Heart right ventricle (tissue), 16 donors: ENCODE measurements around the gene MYO1C. TPM values are rescaled to one million over a fixed set of nuclear protein-coding genes. Genes with fewer than 3 reads are reported as not detected.
A peak's percentile ranks its signal among the peaks of the same experiment; 100 is the strongest.

ENCODE experiments used
- ATAC-seq, 8 donors: fragments of 200-7000 bp; cut with Tn5 transposase; one replicate each; pipeline ENCODE4 v1.9.1; 2020; ENCODE audit warnings: mild to moderate bottlenecking in 8 of 8, moderate library complexity in 8 of 8, moderate number of reproducible peaks in 1 of 8
- DNase-seq, 2 donors: peaks; one replicate each; pipeline ENCODE4 v3.0.0-alpha.2; 2020
- H3K27ac ChIP-seq, 10 donors: fragments of 200-600 bp; sonication (generic) in 2 of 10; one replicate each; pipeline versions ENCODE4 v1.5.0 to v1.8.0; 2020 to 2022; ENCODE audit warnings: mild to moderate bottlenecking in 3 of 10
- H3K27me3 ChIP-seq, 7 donors: fragments of 200-600 bp; one replicate each; pipeline ENCODE4 v1.8.0; 2021 to 2022; ENCODE audit warnings: mild to moderate bottlenecking in 2 of 7
- H3K36me3 ChIP-seq, 9 donors: fragments of 200-600 bp; sonication (generic) in 1 of 9; one replicate each; pipeline versions ENCODE4 v1.5.0 to v1.8.0; 2020 to 2022; ENCODE audit warnings: mild to moderate bottlenecking in 2 of 9
- H3K4me1 ChIP-seq, 9 donors: fragments of 200-600 bp; sonication (generic) in 1 of 9; one replicate each; pipeline versions ENCODE4 v1.5.0 to v1.8.0; 2020 to 2022; ENCODE audit warnings: mild to moderate bottlenecking in 4 of 9
- H3K4me3 ChIP-seq, 10 donors: fragments of 200-600 bp; sonication (generic) in 2 of 10; one replicate each; pipeline versions ENCODE4 v1.5.0 to v1.8.0; 2020 to 2022; ENCODE audit warnings: mild to moderate bottlenecking in 7 of 10, moderate library complexity in 2 of 10
- H3K9me3 ChIP-seq, 11 donors: fragments of 200-600 bp in 10 of 11; sonication (generic) in 2 of 11; one replicate each; pipeline versions ENCODE4 v1.5.0 to v1.8.0; 2013 to 2022; ENCODE audit warnings: mild to moderate bottlenecking in 2 of 11, control low read depth in 1 of 11, moderate library complexity in 1 of 11
- WGBS, 2 donors: extraction: QIAGEN DNeasy Blood & Tissue Kit; methylation state at CpG; one replicate each; pipeline ENCODE4 v1.1.7; 2013; ENCODE audit warnings: inconsistent platforms in 1 of 2; 5-methylcytosine and 5-hydroxymethylcytosine counted together
- intact Hi-C, 10 donors: fragments of 100-400 bp; cut with DNase I; formaldehyde crosslinking; loops; one replicate each; pipeline versions ENCODE4 v1.11.1 to v1.14.2; 2022
- polyA plus RNA-seq, 2 donors: library from polyadenylated mRNA; stranded (reverse); fragments of 200-250 nt; gene quantifications; one replicate each; pipeline ENCODE4 v1.2.3, GENCODE V29; 2013
- total RNA-seq, 10 donors: library from RNA; stranded (reverse); fragmentation: NEBNext Ultra II Directional in 3 of 10; extraction: Animal tissue kit (Norgen Biotek cat#: 25700) in 3 of 10; gene quantifications; one replicate each; pipeline versions ENCODE4 v1.2.1 to v1.2.4, GENCODE V29; 2021 to 2023
- TF ChIP-seq, protein P1 (sequence below), 9 donors: fragments of 200-600 bp; sonication (generic) in 2 of 9; IDR thresholded peaks; one replicate each; pipeline versions ENCODE4 v1.5.0 to v1.8.0; 2021 to 2022; ENCODE audit warnings: antibody characterized with exemption in 9 of 9, mild to moderate bottlenecking in 5 of 9, moderate library complexity in 1 of 9
- donor health status: Arrhythmogenic right ventricular cardiomyopathy.
- donor health status: ischemic (EF 13 %, LVEDD 7.1; RV severe dilation, severe dysfunction).
- donor health status: healthy with polysubstance abuse.
- donor health status: DM: no; HTN: yes; CAD: no.
- donor health status: DM: no; HTN: no; CAD: no.
- donor health status: ischemic (EF 25% LVEDD 6.9; RV normal size, moderate dysfunction).
- donor health status: ischemic (EF 25% LVEDD 5.7; RV mildly dilated, moderate dysfunction).
- donor health status: healthy.
- donor health status: DM: yes; HTN: yes; CAD: no.
- donor health status: Ischemic cardiomyopathy.
- donor health status: ischemic (EF 35%, LVEDD 5.7; RV mildly dilated, moderate dysfunction).
- donor health status: nonischemic (EF 11% LVEDD 7.7; RV severe dilation, severe dysfunction).
- donor health status: DM: yes; HTN: yes; CAD: no.
- donor health status: PGD.
- donor health status: ischemic (EF 29% LVEDD 5.4; RV normal size, mild dysfunction).
- donor health status: nonischemic (EF 23%, LVEDD 6.1; RV moderate dilation, normal function).

Gene MYO1C
- total and polyA plus RNA-seq, 12 donors: 101 to 229 (median 169) TPM

DNA sequence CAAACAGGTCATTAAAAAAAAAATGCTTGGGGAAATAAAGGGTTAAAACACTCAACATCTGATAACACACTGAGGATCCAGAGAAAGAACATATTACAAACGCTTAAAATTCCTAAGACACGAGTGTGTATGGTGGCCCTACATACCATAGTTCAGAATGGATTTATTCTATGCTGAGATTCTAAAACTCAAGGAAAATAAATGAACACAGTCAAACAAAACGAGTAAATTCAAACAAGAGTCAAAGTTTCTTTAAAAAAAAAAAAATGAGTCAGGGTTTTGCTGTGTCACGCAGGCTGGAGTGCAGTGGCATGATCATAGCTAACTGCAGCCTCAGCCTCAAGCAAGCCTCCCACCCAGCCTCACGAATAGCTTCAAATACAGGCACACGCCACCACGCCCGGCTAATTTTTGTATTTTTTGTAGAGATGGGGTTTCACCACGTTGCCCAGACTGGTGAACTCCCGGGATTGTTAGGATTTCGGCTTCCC, 53.8 kb downstream of the MYO1C start:
- Histone ChIP-seq H3K4me3 (no peak overlapping the region), H3K27me3 (no peaks in the 10 kb centered on the region), H3K4me1 (peaks cover 0 to 40% (median 20%) of the 10 kb centered on the region in 9 donors), H3K27ac (peak overlapping the region in 3 of 10 donors; percentile 9 to 27 (median 15)), H3K36me3 (peaks cover 0 to 67% (median 23%) of the 10 kb centered on the region in 9 donors), H3K9me3 (no peaks in the 10 kb centered on the region)
- ATAC-seq (no peak), DNase-seq (no peak)
- TF ChIP-seq, protein P1, sequence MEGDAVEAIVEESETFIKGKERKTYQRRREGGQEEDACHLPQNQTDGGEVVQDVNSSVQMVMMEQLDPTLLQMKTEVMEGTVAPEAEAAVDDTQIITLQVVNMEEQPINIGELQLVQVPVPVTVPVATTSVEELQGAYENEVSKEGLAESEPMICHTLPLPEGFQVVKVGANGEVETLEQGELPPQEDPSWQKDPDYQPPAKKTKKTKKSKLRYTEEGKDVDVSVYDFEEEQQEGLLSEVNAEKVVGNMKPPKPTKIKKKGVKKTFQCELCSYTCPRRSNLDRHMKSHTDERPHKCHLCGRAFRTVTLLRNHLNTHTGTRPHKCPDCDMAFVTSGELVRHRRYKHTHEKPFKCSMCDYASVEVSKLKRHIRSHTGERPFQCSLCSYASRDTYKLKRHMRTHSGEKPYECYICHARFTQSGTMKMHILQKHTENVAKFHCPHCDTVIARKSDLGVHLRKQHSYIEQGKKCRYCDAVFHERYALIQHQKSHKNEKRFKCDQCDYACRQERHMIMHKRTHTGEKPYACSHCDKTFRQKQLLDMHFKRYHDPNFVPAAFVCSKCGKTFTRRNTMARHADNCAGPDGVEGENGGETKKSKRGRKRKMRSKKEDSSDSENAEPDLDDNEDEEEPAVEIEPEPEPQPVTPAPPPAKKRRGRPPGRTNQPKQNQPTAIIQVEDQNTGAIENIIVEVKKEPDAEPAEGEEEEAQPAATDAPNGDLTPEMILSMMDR (IDR thresholded peaks at IDR 0.05): no peak
- 65 to 75% methylated on average over 11 of the region's 11 CpGs for WGBS, 2 donors
- intact Hi-C loops: loop anchor here in 2 of 10 donors (5.0 to 10.0 kb wide), 2 partner anchors 36 to 64 kb away; partner anchors contain the start of gene YWHAE (in 1 of the 2)

DNA sequence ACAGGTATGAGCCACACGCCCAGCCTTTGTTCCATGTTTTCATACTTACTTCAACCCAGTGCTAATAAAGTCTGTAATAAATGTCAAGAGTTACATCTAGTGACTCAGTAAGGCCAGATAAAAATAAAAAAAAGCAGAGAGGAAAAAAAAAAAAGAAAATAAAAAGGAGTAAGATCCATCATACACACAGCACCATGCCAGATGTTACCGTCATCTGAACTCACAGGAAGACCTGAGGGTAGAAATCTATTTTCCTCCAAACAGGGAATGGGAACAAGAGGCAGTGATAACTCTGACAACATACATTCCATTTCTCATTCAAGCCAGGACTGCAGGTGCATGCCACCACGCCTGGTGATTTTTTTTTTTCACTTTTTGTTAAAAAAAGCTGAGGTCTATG, 57.2 kb downstream of the MYO1C start:
- ATAC-seq (no peak), DNase-seq (no peak)
- Histone ChIP-seq H3K9me3 (no peaks in the 10 kb centered on the region), H3K27me3 (no peaks in the 10 kb centered on the region), H3K4me3 (no peak overlapping the region), H3K27ac (no peak overlapping the region), H3K4me1 (peaks cover 0 to 59% (median 39%) of the 10 kb centered on the region in 9 donors), H3K36me3 (peaks cover 0 to 81% (median 23%) of the 10 kb centered on the region in 9 donors)
- intact Hi-C loops: loop anchor here in 2 of 10 donors (5.0 to 10.0 kb wide), 2 partner anchors 33 to 61 kb away; partner anchors contain the start of gene YWHAE (in 1 of the 2)
- TF ChIP-seq, protein P1 (IDR thresholded peaks at IDR 0.05): no peak
- WGBS, 2 donors: 85 to 89% methylated on average over 3 of the region's 3 CpGs

DNA sequence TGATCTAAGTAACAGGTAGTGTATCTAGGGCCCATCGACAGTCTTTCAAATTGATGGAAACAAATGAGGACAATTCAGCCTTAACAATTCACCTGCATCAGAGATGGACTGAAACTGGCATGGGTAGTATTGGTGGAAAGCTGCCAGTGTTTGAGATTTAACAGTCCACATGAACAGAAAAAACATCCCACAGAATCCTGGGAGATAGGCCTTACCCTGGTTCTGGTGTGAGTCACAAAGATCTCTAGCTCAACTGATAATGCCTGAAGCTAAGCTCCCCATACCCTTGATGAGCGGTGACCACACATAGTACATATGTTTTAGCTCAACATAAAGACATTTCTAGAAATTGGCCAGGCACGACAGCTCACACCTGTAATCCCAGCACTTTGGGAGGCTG, 58.3 kb downstream of the MYO1C start:
- TF ChIP-seq, protein P1 (IDR thresholded peaks at IDR 0.05): no peak
- Histone ChIP-seq H3K4me3 (no peak overlapping the region), H3K27me3 (no peaks in the 10 kb centered on the region), H3K36me3 (peaks cover 0 to 89% (median 23%) of the 10 kb centered on the region in 9 donors), H3K9me3 (no peaks in the 10 kb centered on the region), H3K4me1 (peaks cover 0 to 59% (median 38%) of the 10 kb centered on the region in 9 donors), H3K27ac (peak overlapping the region in 2 of 10 donors; percentile 7 to 16)
- no peak for DNase-seq
- peak in 5 of 8 donors; percentile 31 to 77 (median 64) for ATAC-seq
- intact Hi-C loops: loop anchor here in 1 of 10 donors (10.0 kb wide), 1 partner anchor 59 kb away; no protein-coding TSS in a partner anchor
- 64 to 75% methylated on average over 3 of the region's 3 CpGs for WGBS, 2 donors

DNA sequence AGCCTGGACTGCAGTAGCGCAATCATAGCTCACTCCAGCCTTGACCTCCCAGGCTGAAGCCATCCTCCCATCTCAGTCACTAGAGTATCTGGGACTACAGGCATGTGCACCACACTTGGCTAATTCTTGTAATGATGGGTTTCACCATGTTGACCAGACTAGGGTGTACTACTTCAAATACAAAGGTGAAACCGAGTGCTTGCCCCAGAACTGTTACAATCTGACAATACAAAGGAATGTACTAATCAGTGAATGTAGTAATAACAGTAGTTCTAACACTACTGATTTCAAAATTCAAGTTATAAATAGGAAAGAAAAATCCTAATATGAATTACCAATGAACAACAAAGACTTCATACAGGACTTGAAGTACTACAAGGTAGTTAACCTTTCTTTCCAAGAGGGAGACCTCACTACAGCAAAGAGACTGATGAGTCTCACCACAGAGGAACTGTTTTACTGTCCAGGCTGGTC, 60.8 kb downstream of the MYO1C start:
- ATAC-seq: peak in 1 of 8 donors; percentile 28
- H3K9me3 ChIP-seq: no peaks in the 10 kb centered on the region
- no peaks in the 10 kb centered on the region for H3K27me3 ChIP-seq
- intact Hi-C loops: loop anchor here in 1 of 10 donors (10.0 kb wide), 1 partner anchor 57 kb away; no protein-coding TSS in a partner anchor
- no peak for DNase-seq
- peaks cover 0 to 96% (median 18%) of the 10 kb centered on the region in 9 donors for H3K36me3 ChIP-seq
- peak overlapping the region in 1 of 10 donors; percentile 22 for H3K27ac ChIP-seq
- 86 to 89% methylated on average over 2 of the region's 2 CpGs for WGBS, 2 donors
- peaks cover 0 to 48% (median 30%) of the 10 kb centered on the region in 9 donors for H3K4me1 ChIP-seq
- TF ChIP-seq, protein P1 (IDR thresholded peaks at IDR 0.05): no peak
- no peak overlapping the region for H3K4me3 ChIP-seq
